ENCODE measurements around the gene GJB1.
"Not testable (repeated sequence)": the region's sequence is repeated elsewhere in the genome, so short reads cannot be mapped to it uniquely, and the experiment has no call there.

Gene GJB1

DNA sequence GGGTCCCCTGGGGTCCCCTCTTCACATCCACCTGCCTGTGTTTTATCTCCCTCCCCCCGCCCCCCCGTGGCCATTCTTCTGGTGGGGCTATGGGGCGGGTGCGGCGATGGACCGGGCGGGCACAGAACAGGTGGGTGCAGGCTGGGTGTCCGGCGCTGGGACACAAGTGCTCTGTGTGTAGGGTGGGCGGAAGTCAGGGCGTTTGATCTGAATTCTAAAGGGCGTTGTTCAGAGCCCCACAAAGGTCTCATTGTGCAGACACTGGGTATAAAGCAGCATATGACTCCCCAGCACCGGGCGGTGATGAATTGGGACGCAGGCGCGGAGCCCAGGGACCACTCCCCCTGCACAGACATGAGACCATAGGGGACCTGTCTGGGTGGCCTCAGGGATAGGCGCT lies at the start of gene GJB1:
GJB1 (plus strand) TSS at position 296 of the 400 bp plus-strand sequence. CDS start 484 bp downstream, outside the sequence.
- no peak for DNase-seq (ENCODE audit: low spot score)

GRCh38 chrX:71173440-71173839 lies 49.6 kb upstream of the GJB1 start:
- DNase-seq (ENCODE audit: low spot score), result no peak

GRCh38 chrX:71174795-71175194 lies 48.2 kb upstream of the GJB1 start:
- no peak for DNase-seq (ENCODE audit: low spot score)

DNA sequence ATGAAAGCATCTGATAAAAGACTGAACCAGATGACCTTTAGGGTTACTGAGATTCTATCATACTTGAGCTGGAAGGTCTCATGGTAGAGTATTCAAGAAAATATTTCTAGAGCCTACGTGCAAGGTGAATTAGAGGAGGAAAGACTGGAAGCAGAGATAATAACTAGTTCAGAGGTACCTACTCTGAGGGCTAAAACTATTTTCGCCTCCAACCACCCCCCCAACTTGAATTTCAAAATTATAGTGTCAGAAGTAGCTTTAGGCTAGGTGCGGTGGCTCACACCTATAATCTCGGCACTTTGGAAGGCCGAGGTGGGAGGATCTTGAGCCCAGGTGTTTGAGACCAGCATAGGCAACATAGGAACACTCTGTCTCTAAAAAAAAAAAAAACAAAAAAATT lies 47.5 kb upstream of the GJB1 start:
- no peak for DNase-seq (ENCODE audit: low spot score)

DNA sequence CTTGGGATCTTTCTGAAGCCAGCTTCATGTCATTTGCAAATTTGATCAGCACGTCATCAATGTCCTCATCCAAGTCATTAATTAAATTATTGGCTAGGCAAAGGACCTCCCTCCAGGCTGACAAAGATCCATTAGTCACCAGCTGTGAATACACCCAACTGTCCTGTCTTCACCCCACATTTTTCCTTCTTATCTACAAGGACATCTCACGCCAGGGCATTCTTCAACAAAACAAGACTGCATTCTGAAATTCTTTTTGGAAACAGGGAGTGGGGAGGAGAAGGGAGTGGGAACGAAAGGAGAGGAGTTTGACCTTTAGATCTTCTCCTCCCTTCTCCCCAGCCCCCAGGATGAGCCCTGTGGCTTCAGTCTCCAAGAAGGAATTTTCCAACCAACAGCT lies 45.7 kb upstream of the GJB1 start:
- DNase-seq (ENCODE audit: low spot score), result no peak

DNA sequence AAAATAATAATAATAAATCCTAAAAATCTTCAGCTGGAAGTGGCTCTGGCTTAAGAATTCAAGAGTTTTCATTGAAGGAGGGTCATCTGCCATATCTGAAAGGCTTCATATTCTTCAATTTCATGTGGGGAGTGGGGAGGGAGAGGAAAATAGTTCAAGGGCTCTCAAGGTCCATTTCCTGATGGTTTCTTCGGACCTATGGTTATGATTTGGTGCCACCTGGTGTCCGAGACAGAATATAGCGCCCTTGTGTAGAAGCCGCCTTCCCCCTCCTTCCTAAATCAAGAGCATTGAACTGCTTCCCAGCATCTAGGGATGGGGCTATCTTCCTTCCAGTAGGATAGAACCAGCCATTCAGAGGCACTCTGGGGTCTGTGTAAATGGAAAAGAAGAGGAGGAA lies 44.1 kb upstream of the GJB1 start:
- peak; percentile 50 for DNase-seq (ENCODE audit: low spot score)

GRCh38 chrX:71180579-71181265 lies 42.3 kb upstream of the GJB1 start:
- DNase-seq (ENCODE audit: low spot score), result not testable (repeated sequence)

DNA sequence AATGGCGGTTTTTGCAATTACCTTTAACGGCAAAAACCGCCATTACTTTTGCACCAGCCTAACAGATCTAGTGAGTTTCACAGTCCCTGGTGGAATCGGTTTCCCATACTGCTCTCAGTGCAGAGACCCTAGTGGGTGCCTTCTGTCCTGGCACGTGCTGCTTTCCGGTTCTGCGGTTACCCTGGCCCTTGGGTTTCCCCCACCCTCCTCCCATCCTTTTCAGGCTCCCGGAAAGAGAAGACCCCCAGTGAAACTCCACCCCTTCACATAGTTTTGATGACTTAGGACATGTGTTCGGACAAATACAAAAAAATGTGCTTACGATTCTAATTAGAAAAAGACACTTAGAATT lies 41.5 kb upstream of the GJB1 start:
- peak; percentile 34 for DNase-seq (ENCODE audit: low spot score)

- peak; percentile 89 for DNase-seq (ENCODE audit: low spot score)
These were observed 40.9 kb upstream of the GJB1 start for GRCh38 chrX:71181910-71182799.

DNA sequence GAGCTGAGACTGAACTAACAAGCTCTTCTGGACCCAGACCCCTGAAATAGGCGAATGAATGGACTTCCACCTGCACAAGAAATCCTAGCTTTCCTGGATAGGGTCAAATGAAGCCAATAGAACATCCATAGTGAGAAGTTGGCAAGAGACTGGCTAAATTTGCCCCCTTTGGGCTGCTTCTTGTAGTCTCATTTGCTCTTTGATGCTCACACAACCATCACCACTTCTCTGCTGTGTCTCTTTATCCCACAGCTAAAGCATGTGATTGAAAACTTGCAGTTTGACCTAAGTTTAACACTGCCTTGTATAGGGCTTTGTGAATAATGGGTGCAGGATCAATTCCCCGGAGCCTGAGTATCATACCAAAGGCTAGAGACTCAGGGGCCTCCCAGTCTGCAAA lies 40.2 kb upstream of the GJB1 start:
- DNase-seq (ENCODE audit: low spot score), result no peak

DNA sequence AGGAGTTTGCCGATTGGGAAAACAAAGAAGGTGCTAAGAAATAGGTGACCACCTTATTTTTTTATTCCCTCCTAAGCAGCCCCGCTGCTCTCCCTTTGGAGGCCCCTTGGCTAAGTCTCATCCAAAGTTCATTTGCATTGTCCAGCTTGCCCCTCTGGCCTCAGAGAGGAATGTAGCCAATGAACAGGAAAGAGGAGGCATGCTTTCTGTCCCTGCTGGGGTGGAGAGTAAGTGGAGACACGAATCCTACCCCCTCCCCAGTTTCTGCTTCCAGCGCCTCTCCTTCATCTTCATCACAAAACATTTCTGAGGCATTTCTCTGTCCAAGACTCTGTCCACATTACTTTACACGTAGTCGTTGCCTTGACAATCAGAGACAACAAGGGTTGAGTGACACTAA lies 39.7 kb upstream of the GJB1 start:
- DNase-seq (ENCODE audit: low spot score), result no peak

- DNase-seq (ENCODE audit: low spot score), result no peak
These were observed 38.9 kb upstream of the GJB1 start for GRCh38 chrX:71184092-71184491.

DNA sequence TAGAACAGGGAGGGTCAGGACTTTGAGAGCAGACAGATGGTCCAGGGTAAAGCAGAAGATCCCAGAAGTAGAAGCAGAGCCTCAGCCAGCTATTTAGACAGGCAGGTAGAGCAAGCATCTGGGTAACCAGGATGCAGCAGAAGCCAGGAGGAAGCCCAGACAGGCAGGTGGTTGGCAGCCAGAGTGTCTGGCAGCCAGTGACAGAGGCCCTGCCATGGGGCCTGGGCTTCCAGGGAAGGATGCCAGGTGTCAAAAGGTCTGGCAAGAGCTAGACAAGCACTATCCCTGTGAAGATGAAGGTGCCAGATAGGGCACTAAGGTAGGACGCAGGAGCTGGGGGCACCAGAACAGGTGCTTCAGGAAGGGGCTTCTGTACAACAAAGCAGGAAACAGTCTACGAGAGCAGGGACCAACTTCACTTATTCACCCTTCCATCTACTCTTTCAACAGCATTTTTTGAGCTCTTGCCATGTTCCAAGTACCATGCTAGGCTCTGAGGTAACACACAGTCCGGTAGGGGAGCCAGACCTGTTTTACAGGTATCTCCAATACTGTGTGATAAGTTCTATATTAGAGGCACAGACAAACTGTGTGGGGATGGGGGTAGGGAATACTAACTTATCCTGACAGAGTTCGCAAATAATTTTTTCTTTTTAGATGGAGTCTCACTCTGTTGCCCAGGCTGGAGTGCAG lies 38.1 kb upstream of the GJB1 start:
- DNase-seq (ENCODE audit: low spot score), result no peak

DNA sequence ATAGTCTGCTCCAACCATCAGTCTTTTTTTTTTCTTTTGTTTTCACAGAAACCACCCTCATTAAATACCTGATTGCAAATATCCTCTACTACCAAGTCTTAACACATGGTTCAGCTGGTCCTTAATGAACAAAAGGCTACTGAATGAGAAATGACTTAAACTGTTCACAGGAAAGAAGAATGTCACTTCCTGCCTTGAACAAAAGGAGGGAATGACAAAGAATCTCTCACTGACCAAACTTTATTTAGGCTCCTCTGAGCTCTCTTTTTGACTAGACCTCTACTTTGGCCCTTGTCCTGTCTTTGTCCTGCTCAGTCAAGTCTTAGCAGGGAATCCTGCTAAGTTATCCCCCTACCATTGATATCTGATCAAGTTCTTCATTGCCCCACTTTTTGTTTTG lies 31.8 kb upstream of the GJB1 start:
- DNase-seq (ENCODE audit: low spot score), result no peak

DNA sequence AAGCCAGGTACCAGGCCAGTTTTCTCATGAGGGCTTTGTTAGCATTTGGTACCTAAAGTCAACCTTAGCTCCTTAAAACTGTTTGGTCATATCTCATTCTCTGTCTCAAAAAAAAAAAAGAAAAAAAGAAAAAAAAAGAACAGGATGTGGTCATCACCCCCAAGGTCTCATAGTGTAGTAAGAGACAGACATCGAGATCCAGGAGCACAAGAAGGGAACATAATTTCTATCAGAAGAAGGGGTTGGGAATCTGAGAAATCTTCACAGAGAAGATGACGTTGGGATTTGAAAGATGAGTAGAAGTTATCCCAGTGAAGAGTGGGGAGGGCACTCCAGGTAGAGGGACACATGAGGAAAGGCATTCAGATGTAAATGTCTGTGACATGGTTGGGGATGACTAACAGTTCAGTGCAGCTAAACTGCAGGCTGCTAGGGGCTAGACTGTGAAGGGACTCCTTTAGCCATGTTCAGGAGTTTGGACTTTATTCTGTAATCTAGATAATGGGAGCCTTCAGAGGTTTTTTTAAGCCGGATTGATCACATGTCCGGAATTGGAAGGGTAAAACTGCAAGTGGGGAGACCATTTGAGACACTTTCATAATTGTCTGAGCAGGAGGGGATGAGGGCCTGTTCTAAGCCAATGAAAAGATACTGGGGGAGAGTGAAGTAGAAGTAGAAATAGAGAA lies 26.9 kb upstream of the GJB1 start:
- peak; percentile 21 for DNase-seq (ENCODE audit: low spot score)

DNA sequence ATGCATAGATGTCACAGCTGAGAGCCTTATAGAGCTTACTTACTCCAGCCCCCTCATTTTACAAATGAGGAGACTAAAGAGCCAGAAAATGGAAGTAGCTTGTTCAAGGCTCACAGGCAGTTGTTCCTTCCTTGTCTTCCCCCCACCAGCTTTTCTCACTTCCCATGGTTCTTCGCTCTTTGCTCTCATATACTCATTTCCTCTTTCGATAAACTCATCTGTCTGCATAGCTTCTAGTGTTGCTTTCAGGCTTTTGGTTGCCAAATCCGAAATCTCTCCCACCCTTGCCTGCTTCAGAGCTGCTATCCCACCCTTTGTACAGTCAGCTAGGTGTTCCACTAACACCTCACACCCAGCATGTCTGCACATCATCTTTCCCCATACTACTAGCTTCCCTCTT lies 25.0 kb upstream of the GJB1 start:
- DNase-seq (ENCODE audit: low spot score), result peak; percentile 23

DNA sequence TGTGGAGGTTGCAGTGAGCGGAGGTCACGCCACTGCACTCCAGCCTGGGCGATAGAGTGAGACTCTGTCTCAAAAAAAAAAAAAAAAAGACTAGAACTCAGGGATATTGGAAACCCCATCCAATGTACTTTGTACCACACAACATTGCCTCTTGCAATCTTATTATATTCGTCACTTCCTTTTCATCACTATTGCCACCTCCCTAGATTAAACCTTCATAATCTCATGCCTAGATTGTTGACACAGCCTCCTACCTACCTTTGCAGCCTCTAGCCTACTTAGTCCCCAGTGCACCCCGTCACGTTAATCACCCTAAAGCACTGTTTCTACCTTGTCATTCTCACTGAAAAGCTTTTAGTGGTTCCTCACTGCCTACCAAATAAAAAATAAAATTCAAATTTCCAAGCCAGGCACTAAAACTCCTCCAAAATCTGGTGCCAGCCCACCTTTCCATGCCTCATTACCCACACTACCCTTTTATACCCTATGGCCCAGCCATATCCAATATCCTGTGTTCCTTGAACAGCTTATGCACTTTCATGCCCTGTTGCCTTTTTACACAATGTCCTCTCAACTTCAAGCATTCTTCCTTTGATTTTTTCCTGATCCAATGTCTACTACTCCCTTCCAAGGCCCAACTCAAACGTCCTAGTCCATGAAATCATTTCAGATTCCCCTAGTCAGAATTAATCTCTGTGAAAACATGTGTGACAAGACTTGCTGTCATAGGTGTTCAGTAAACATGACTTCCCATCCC lies 23.6 kb upstream of the GJB1 start:
- no peak for DNase-seq (ENCODE audit: low spot score)

DNA sequence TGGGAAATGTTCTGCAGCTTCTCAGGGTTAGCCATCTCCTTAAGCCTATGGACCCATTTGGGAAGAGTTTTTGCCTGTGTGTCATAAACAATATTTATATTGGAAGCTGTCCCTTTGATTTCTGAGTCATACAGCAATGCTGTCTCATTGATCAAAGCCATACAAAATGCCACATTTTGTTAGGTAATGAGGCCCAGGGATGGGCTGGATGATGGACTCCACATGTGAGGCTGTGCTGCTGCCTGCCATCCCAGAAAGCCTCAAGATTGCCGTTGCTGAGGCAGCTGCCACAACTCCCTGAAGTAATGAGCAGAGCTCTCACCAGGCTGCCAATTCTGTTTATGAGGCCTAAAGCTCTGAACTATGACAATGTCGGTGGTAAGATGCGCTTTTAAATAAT lies 12.2 kb upstream of the GJB1 start:
- no peak for DNase-seq (ENCODE audit: low spot score)

DNA sequence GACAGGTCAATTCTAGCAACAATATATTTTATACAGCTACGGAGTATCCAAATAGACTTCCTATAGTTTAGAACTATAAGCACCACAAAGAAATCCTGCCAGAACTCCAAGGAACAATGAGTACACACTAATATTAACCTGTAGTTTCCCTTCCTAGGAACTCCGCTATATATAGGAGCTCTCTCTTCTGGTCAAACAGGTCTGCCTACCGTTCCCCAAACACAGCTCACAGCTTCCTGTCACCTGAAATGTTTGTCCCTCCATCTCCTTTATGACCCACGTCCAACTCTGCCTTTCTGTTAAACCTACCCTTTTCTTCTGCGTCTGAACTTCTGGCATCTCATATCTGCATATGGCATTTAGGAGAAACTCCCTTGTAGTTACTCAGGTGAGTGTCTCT lies 10.5 kb upstream of the GJB1 start:
- no peak for DNase-seq (ENCODE audit: low spot score)

DNA sequence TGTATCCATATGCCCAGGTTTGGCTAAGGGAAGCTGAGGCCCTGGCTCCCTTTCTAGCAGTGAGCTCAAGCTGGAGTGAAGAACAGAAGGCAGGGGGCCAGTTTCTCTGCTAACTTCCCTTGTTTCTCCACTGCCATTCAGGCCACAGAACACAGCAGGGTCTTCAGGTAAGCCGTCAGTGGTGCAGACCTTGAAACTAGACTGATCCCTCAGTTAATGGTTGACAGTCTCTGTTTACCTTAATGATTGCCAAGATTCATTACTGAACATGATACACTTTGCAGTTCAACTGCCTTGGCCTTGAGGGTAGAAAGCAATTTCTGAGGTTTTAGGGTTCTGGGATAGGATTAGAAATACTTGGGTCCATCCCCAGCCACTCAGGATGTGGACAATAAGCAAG lies 8.9 kb upstream of the GJB1 start:
- DNase-seq (ENCODE audit: low spot score), result no peak

DNA sequence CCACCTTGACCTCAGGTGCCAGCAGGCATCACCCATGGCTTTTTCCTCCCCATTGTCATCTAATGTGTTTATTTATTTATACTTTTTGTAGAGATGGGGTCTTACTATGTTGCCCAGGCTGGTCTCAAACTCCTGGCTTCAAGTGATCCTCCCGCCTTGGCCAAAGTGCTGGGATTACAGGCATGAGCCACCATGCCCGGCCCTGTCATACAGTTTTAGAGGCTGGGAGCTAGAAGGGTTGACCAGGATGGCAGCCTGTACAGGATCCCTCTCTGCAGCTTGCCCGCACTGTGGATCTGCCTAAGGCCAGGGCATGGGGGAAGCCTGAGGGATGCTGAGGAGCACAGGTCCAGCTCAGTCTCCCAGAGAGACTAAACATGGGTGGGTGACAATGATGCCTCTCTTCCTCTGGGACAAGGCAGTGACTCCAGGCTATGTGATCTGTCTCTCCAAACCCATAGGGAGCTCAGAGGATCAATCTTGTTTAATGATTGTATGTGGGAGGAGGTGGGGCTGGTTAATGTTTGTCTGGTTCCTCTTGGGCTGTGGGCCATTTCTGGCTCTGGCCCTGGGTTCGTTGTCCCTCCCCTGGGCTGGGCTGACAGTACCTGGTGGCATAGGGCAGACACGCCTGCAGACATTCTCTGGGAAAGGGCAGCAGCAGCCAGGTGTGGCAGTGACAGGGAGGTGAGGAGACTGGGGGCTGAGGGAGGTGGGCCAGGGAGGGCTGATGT lies 8.3 kb upstream of the GJB1 start:
- DNase-seq (ENCODE audit: low spot score), result no peak

Data from CD4-positive, alpha-beta T cell treated with Interleukin-15 for 4 hours (primary cell).